Measurements from ENCODE around the gene ILF3.
"Not testable (repeated sequence)": the region's sequence is repeated elsewhere in the genome, so short reads cannot be mapped to it uniquely, and the experiment has no call there.

ILF3 gene

DNA sequence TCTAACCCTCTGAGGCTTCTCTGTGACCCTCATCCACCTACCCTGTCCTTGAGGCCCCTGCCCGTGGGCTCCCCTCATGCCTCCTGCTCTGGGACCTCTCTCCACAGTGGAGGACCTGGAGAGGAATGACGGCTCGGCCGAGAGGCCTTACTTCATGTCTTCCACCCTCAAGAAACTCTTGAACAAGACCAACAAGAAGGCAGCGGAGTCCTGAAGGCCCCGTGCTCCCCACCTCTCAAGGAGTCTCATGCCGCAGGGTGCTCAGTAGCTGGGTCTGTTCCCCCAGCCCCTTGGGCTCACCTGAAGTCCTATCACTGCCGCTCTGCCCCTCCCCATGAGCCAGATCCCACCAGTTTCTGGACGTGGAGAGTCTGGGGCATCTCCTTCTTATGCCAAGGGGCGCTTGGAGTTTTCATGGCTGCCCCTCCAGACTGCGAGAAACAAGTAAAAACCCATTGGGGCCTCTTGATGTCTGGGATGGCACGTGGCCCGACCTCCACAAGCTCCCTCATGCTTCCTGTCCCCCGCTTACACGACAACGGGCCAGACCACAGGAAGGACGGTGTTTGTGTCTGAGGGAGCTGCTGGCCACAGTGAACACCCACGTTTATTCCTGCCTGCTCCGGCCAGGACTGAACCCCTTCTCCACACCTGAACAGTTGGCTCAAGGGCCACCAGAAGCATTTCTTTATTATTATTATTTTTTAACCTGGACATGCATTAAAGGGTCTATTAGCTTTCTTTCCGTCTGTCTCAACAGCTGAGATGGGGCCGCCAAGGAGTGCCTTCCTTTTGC, 10.8 kb upstream of the ILF3 start:
- DNase-seq = no peak

DNA sequence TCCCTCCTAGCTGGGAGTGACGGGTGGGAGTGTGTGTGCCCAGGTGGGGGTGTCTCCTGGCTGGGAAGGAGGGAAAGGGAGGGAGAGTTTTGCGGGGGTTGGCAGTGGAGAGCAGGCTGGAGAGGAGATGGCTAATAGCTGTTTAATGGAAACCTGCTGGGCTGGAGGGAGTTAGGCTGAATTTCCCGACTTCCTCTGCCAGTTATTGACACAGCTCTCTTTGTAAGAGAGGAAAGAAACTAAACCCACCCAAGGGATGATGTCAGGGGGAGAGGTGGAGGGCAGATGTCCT, 10.2 kb upstream of the ILF3 start:
- no peak for DNase-seq

DNA sequence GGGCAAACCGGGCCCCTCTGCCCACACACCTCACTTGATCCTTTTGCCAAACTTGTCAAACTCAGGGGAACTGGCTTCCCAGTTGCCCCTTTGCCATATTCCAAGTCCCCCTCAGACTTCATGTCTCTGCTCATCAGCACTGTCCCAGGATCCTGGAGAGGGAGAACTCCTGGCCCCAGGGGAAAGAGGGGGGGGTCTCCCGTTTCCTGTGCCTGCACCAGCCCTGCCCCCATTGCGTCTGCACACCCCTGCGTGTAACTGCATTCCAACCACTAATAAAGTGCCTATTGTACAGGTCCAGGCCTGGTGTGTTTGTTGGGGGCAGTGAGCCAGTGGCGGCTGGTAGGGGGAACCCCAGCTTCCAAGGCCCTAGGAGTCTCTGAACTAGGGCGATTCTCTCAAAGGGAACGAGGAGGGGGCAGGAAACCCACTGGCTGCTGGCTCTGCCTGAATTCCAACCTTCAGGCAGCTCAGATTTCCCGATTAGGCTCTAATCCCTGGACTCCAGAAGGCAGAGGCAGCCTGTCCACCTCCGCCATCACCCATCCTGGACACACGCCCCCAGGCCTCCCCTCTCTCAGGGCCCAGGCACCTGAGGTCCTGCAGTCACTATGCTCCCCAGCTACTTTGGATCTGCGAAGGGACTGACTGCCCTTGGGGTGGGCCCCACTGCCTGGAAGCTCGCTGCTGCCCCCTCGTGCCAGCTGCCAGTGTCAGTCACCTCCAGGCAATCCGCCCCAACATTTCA, 9.7 kb upstream of the ILF3 start:
- peak; percentile 6 to 36 for DNase-seq

DNA sequence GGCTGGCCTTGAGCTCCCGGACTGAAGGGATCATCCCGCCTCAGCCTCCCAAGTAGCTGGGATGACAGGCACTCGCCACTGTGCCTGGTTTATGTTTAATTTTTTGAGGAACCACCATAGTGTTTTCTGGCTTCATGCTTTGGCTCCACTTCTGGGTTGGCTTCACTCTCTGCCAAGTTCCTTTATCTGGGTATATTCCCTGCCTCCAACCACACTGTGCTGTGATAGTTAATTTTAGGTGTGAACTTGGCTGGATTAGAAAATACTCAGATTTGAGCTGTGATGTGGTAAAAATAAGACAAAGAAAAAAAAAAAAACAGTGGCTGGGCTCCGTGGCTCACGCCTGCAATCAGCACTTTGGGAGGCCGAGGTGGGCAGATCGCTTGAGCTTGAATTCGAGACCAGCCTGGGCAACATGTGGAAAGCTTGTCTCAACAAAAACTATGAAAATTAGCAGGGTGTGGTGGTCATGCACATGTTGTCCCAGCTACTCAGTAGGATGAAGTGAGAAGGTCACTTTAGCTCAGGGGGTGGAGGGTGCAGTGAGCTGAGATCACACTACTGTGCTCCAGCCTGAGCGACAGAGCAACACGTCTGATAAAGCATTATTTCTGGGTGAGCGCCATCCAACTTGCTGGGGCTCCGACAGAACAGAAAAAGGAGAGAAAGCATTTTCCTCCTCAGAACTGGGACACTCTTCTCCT, 7.5 kb upstream of the ILF3 start:
- no peak for DNase-seq

DNA sequence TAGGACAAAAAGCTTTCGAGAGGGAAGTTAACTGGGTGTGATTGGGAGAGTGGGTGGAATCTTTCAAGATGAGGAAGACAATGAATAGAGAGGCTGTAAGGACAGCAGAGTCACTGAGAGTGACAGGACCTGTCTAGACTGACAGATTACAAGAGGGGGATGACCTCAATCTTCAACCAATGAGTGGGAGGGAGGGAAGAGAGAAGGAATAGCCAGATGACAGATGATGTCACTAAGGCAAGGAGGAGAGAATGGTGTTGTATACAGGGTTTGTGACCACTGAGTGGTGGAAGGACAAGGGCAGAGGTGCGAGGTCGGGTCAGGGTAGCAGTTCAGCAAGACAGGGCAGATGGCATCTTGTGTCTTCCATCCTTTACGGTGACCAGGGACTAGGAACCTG, 5.8 kb upstream of the ILF3 start:
- DNase-seq = no peak

DNA sequence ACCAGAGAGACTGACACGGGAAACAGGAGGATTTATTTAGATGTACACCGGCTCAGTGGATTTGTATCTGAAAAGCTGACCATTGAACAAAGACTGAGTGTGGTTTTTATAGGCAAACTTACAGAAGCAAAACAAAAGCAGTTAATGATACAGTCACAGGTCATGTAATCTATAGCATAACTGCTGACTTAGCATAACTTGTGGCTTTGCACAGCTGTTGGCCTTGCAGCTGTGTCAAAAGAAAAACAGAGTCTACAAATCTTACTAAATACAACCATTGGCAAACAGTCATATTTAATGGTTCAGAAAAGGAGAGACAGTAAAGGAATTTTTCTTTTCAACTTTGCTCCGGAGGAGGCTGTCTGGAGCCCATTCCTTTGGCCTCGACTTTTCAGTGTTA, 2.3 kb upstream of the ILF3 start:
- DNase-seq = no peak

DNA sequence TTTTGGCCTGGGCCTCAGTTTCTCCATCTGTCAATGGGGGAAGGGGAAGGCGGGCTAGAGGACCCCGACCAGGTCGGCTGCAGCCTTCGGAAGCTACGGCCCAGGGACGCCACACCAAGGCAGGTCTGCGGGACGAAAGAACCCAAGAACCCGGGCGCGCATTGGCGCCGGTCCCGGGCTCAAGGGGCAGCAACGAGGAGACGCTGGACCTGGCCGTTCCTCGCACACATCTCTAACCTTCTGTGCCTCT, 739 bp upstream of the ILF3 start:
- DNase-seq = no peak

DNA sequence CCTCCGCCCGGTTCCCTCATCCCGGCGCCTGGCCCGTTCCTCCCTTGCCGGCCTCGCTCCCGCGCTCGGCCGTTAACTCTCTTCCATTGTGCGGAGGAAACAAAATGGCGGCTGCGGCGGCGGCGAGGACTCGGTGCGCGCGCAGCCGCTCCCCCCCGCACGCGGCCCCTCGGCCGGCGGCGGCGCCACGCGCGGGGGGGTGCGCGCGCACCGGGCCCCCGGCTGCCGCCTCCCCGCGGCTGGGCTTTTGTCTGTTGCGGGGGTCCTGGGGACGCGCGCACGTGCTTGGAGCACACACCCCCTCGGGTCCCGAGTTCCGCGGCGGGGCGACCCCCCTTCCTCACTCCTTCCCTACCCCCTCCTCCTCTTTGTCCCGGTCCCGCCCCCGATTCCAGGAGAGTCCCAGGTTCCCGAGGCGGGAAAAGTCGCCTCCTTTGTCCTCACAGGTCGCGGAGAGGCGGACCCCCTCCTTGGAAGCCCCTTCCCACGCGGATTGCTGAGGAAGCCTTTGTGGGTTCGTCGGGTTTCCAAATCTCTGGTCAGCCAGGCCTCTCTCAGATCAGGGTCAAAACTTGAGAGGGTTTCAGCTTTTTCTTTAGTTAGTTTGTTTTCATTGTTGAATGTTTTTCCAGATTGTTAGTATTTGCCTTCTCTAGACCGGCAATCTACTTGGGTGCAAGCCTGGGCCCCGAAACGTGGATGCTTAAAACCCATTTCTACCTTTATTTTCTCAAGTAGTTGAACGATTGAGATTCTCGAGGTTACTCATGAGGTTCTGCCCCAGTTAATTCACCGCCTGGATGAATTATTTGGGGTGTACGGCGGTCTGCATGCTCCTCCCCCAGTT, 687 bp downstream of the ILF3 start:
- no peak for DNase-seq

DNA sequence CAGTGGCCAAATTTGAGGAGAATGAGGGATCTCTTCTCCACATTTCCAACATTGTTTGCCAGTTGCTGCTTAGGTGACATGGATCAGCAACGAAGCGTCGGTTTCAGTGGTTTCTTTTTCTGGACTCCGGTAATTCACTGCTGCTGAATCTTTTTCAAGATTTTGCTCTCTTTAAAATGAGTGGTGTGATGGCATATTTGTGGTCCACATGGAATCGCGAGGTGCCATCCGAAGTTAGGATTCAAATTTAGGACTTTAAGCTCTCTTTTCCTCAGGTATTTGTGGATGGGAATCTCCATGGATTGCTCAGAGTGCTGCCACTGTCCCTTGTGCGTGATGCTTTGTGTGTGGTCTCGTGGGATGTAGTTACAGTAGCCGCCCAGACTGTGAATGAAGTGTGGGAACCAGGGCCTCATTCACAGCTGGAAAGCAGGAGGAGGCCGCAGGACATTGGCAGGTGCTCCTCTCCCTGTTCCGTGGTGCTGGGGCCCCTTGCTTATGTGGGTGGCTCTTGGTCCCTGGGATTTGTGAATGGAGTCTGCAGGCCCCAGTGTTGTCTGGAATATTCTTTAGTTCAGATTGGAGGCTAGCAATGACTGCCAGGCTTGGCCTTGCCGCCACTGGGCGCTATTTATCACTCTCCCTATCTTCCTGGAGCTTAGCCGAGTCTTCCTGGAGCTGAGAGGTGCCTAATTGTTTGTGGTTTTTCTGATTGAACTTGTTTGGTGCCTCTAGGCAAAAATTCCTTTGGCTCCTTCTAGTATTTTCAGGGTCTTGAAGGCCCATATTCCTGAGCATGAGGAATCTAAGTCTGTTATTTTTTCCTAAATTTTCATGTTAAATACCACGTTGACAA, 1.5 kb downstream of the ILF3 start:
- DNase-seq = peak in 1 of 2 experiments; percentile 8

DNA sequence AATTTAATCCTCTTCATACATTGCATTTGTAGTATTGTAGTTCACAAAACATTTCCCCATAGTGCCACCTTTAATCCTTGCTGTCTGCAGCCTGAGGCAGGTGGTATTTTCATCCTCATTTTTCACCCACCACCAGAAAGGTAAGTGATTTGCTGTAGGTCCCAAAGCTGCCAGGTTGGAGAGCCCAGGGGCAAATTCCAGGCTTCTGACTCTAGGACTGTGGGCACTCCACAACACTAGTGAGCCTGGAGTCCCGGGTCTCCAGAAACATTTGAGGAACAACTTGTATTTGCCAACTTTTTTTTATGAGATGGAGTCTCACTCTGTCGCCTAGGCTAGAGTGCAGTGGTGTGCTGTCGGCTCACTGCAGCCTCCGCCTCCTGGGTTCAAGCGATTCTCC, 6.2 kb downstream of the ILF3 start:
- DNase-seq = no peak

DNA sequence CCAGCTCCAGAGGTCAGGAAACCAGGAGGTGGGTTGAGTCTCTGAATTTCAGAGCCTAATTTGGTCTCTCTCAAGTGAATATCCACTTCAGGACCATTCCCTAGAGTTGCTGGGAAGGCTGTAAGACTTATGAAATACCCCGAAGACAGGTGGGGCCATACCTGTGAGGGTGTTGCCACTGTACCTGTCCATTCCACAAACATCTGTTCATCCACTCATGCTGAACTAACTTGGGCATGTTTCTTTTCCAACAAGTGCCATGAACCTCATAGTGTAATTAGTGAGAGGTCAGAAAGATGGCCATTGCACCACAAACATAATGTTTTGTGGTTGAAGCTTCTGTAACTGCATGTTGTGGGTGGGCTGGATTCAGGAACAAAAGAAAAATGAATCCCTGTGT, 7.8 kb downstream of the ILF3 start:
- no peak for DNase-seq

DNA sequence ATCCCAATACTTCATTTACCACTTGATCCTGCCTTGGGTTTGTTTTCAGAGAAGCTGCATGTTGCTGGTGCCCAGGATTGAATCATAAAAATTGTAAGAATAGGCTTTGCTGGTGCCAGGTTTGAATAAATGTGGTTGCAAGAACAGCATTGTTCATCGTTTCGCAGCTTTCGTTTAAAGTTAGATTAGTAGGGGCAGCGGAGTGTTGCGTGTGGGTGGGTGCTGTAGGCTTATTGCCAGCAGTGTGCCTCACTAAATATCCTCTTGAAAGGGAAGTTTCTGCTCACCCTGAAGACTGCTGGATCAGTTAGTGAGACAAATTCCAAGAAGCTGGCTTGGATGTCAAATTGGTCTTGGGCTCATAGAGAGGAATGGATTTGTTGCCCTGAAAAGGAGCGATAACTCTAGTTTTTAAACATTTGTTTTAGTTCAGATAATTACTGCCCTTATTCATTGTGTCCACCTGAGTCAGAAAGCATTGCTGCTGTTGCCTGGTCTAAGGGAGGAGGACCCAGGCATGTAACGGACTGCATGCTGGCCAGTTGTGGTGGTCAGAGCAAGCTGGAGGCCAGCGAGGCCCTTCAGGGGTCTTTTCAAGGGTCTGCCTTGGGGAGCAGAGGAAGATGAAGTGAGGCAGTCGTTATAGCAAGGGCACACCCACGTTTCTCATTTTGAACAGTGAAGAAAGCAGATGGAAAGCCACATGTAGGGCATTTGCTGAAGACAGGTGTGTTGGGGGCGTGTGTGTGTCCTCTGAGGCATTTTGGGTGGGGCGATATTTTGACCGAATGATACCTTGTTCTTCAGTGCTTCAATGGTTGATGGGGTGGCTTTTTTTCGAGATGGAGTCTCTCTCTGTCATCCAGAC, 8.5 kb downstream of the ILF3 start:
- no peak for DNase-seq

DNA sequence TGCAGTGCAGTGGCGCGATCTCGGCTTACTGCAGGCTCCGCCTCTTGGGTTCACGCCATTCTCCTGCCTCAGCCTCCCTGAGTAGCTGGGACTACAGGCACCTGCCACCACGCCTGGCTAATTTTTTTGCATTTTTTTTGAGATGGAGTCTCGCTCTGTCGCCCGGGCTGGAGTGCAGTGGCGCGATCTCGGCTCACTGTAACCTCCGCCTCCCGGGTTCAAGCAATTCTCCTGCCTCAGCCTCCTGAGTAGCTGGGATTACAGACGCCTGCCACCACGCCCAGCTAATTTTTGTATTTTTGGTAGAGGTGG, 9.1 kb downstream of the ILF3 start:
- not testable (repeated sequence) for DNase-seq

DNA sequence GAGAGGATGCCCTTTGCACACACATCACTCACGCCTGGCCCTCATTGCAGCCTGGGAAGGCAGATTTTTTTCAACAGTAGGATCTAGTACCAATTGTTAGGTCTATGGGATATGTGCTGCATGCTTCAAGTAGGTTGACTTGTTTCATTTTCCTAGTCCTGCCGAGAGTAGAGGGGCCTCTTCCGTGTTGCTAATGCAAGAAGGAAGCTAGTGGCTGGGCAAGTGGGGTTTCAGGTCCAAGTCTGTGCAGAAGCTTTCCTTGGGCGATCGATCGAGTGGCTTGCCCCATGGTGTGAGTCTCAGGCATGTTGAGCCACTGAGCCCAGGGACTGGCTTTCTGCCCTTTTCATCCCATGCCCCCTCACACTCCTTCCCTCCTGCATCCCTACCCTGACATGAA, 13.7 kb downstream of the ILF3 start:
- no peak for DNase-seq

DNA sequence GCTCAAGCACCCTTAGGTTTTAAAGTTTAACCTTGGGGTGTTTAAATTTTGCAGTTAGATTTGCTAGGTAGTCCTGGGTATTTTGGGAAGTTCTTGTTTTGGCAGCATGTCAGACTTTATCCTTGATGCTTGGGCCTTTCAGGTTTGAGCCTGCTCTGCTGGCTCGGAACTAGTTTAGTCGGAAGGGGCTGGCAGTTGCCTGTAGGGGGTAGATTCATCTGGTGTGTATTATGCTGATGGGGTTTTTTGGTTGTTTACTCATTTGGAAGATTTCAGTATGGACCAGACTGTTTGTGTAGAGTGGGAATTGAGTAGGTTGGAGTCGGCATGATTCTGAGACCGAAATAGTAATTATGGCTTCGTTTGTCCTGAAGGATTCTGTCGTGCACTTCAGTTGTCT, 15.1 kb downstream of the ILF3 start:
- no peak for DNase-seq

DNA sequence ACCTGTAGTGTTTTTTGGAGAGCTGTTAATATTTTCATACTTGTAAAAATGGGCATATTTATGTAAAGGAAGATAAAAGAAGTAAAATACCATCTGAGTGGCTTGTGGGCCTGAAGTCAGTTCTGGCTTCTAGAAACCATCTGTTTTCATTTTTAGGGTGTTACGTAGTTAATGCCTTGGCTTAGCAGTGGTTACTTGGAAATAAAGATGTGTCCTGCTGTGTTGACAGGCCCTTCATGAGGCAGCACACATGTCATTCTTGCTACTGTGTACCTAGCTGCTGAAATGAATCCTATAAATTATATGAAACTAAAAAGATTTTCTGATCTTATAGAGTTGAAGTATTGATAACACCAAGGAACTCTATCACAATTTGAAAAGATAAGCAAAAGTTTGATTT, 16.0 kb downstream of the ILF3 start:
- no peak for DNase-seq

DNA sequence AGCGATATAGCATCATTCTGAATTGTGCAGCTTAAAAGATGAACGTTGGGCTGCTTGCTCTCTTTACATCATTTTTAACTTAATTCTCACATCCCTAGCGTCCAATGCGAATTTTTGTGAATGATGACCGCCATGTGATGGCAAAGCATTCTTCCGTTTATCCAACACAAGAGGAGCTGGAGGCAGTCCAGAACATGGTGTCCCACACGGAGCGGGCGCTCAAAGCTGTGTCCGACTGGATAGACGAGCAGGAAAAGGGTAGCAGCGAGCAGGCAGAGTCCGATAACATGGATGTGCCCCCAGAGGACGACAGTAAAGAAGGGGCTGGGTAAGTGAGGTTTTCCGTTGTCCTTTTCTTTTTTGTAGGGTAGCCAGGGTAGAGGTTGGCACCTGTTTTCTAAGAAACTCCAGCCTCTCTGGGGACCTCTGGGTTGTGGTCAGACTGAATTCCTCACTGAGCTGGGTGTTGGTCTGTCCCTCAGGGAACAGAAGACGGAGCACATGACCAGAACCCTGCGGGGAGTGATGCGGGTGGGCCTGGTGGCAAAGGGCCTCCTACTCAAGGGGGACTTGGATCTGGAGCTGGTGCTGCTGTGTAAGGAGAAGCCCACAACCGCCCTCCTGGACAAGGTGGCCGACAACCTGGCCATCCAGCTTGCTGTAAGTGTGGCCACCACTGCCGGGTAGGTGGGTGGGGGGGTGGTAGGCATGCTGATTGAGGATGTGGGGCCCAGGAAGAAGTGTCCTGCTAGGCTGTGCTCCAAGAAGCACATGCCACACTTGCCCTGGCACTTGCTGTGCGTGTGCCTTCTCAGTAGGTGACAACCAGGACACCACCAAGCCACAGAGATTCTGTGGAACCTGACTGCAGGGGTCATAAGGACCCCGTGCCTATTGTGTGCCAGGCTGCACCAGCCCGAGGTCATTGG, 17.0 kb downstream of the ILF3 start:
- DNase-seq = no peak

DNA sequence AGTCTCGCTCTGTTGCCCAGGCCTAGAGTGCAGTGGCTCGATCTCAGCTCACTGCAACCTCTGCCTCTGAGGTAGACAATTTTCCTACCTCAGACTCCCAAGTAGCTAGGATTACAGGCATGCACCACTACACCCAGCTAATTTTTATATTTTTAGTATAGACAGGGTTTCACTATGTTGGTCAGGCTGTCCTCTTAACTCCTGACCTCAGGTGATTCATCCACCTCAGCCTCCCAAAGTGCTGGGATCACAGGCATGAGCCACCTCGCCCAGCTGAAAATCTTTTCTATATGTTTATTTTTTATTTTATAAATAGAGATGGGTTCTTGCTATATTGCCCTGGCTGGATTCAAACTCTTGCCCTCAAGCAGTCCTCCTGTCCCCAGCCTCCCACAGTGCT, 17.8 kb downstream of the ILF3 start:
- DNase-seq = not testable (repeated sequence)

DNA sequence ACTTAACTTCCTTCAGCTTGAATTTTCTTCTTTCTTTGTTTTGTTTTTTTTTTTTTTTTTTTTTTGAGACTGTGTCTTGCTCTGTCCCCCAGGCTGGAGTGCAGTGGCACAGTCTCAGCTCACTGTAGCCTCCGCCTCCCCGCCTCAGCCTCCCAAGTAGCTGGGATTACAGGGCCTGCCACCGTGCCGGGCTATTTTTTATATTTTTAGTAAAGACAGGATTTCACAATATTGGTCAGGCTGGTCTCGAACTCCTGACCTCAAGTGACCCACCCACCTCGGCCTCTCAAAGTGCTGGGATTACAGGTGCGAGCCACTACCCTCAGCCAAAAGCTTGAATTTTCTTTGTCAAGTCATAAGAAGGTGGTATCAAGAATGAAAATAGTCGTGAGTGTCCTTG, 21.1 kb downstream of the ILF3 start:
- DNase-seq = not testable (repeated sequence)

DNA sequence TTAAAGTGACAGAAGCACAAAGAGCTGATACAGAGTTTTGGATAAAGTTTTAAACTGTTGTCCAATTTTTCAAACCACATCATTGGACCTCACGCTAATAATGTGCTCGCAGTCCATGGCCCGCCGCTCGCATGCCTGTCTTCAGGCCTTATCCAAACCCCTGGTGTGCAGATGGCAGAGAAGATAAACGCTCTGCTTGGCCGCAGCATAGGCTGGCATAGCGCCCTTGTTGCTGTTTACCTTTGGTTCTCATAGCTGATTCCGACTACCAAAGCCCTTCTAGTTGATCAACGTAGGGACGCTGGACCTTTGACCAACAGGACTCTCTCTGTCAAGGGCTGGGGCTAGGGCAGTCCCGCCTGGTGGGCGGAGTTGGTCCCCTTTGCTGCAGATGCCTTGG, 23.6 kb downstream of the ILF3 start:
- DNase-seq = no peak

DNA sequence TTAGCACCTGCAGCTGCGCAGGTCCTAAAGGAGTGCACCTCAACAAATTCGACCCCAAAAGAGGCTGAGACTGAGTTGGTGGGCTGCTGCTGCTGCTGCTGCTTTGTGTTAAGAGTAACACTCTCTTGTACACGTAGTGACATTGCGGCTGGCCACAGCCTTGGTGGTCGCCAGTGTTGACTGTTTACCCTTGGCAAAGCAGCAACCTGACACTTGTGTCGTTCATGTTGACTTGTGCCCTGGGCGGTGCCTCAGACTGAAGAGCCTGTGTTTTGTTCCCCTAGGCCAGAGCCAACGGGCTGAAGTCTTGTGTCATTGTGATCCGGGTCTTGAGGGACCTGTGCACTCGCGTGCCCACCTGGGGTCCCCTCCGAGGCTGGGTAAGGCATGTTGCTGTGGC, 24.7 kb downstream of the ILF3 start:
- no peak for DNase-seq
